ENCODE measurements around the gene CFAP221.

Gene CFAP221

DNA sequence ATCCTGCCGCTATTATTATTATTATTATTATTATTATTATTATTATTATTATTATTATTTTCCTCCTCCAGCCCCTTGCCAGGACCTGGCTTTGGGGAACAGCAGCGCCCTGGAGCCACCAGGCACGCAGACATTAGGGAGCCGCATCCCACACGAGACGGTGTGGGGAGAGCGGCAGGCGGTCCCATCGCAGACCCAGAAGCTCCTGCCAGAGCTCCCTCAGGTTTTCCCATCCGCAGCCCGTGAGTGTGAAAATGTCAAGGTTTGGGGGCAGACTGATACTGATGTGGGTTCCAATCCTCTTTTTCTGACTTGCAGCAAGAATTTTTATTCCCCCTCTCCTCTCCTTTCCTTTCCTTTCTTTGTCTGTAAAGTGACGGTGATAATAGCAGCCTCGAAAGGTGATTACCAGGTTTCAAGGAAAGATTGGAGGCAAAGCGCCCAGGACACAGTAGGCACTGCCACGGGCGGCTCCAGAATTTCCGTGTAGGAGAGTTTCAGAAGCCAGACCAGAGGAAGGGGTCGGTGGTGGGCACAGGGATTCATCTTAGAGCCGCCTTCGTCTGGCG, 20.8 kb upstream of the CFAP221 start:
- Mint-ChIP-seq H3K36me3 (ENCODE audit: low read depth) (no peaks in the 10 kb centered on the region), H3K27ac (no peak overlapping the region), H3K27me3 (peaks cover 57% of the 10 kb centered on the region), H3K4me1 (ENCODE audit: low read depth) (no peaks in the 10 kb centered on the region), H3K4me3 (no peak overlapping the region), H3K9me3 (no peaks in the 10 kb centered on the region)

DNA sequence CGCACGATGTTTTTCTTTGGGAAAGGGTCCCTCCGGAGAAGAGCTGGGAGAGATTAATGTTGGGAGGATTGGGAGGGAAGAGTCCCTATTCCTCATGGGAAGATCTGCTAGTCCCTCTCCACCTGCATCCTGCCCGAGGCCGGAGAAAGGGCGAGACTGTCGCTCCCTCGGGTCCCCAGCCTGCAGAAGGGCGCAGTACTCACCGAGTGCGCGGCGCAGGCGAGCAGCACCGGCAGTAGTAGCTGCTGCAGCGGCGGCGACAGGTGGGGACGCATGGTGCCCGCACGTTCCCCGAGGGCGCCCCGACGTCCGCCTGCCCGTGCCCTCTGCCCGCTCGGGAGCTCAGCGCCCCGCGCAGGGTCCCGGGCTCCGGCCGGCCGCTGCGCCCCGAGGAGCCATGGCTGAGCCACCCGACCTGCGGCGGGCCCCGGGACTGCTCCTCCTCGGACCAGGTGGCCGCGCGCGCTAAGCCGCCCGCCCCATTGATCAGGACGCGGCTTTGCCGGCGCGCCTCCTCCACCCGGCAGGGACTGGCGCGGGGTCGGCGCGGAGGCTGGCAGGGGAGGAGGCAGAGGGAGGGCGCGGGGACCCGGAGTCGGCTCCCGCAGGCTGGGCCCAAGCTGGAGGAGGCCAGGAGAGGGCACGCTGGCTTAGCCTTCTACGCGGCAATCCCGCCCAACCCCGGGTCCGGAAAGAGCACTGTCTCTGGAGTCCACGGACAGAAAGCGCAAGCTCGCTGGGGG, 20.1 kb upstream of the CFAP221 start, which contains the start of gene SCTR:
SCTR (minus strand) TSS at position 532 of the 743 bp plus-strand sequence; CDS start at position 275, 257 bp downstream.
- H3K9me3 Mint-ChIP-seq, result no peaks in the 10 kb centered on the region
- no peak within 1 kb of the TSS for H3K27ac Mint-ChIP-seq
- peaks cover 63% of the 10 kb centered on the region for H3K27me3 Mint-ChIP-seq
- H3K4me1 Mint-ChIP-seq (ENCODE audit: low read depth), result no peaks in the 10 kb centered on the region
- no peaks in the 10 kb centered on the region for H3K36me3 Mint-ChIP-seq (ENCODE audit: low read depth)
- H3K4me3 Mint-ChIP-seq, result no peak within 1 kb of the TSS

DNA sequence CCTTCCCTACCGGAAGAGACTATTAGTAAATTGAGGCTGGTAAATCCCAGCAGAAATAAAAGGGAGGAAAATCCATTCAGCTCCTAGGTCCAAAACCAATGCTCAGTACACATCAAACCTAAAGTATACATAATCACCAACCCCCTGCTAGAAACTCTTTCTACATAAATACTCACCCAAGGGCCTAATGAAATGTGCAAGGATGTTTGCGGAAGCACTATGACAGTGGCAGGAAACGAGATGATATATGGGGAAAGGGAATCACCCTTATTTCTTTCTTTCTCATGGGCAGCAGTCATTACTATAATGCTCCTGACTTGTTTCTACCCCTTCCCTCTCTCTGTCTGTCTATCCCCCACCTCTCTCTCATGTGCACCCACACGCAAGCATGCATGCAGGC, 18.6 kb upstream of the CFAP221 start:
- Mint-ChIP-seq H3K4me3 (no peak overlapping the region), H3K4me1 (ENCODE audit: low read depth) (no peaks in the 10 kb centered on the region), H3K27me3 (peaks cover 63% of the 10 kb centered on the region)

DNA sequence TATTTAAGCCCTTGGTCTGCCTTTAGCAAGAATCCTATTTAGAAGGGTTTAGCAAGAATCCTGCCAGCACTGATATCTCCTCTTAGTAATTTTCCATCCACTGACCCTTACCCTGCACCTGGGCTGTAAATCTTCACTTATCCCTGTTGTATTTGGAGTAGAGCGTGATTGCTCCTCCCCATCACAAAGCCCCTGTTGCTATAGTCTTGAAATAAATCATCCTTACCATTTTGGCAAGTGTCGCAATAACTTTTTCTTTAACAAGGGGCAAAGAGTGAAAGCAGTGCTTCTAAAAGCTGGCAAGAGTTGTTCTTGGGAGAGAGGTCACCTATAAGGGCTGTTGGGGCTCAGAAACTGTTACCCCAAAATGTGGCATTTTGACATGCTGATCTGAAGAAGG, 16.2 kb upstream of the CFAP221 start:
- H3K4me3 Mint-ChIP-seq, result no peak overlapping the region
- H3K36me3 Mint-ChIP-seq (ENCODE audit: low read depth), result no peaks in the 10 kb centered on the region
- H3K27me3 Mint-ChIP-seq, result peaks cover 49% of the 10 kb centered on the region
- H3K27ac Mint-ChIP-seq, result no peak overlapping the region
- H3K4me1 Mint-ChIP-seq (ENCODE audit: low read depth), result no peaks in the 10 kb centered on the region
- peaks cover 13% of the 10 kb centered on the region for H3K9me3 Mint-ChIP-seq

More for the DNA sequence above, 18.6 kb upstream of the CFAP221 start:
- no peak overlapping the region for H3K27ac Mint-ChIP-seq
- H3K36me3 Mint-ChIP-seq (ENCODE audit: low read depth), result no peaks in the 10 kb centered on the region
- H3K9me3 Mint-ChIP-seq, result no peaks in the 10 kb centered on the region

DNA sequence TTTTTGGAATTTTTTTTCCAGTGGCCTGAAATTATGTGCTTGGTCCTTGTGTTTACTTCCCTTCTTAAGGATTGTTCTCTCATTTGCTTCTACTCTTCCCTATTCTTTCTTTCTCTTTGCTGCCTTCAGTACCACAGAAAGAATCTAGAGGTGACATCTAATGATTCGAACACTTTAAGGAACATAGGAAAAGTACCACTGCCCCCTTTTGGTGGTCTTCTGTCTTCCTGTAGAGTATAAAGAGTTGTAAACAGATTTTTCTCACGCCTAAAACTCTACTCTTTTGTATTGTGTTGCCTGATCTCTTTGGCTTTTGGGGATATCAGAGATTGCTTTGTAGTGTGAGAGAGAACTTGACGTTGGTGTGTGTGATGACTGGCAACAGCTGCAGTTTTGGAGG, 13.0 kb upstream of the CFAP221 start:
- H3K27me3 Mint-ChIP-seq, result peaks cover 25% of the 10 kb centered on the region
- peaks cover 17% of the 10 kb centered on the region for H3K9me3 Mint-ChIP-seq
- no peaks in the 10 kb centered on the region for H3K36me3 Mint-ChIP-seq (ENCODE audit: low read depth)

DNA sequence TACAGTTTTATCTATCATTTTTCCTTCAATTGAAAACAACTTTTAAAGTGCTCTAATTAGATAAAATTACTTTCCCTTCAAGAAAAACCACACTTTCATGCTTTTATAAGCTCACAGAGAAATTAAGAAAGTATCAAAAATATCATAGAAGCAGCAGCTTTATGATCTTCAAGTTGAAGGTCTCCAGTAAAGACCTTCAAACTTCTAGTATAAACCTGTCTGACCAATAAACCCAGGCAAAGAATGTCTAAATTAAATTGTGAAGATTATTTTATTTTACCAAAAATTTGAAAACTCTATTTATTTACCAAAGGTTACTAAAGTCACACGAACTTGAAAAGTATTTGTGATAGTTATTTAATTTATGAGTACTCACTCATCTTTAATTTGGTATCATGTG, 10.7 kb upstream of the CFAP221 start:
- H3K4me1 Mint-ChIP-seq (ENCODE audit: low read depth), result no peaks in the 10 kb centered on the region
- H3K27me3 Mint-ChIP-seq, result peaks cover 15% of the 10 kb centered on the region
- no peak overlapping the region for H3K4me3 Mint-ChIP-seq
- H3K27ac Mint-ChIP-seq, result no peak overlapping the region
- H3K9me3 Mint-ChIP-seq, result peaks cover 17% of the 10 kb centered on the region
- H3K36me3 Mint-ChIP-seq (ENCODE audit: low read depth), result no peaks in the 10 kb centered on the region

More for the DNA sequence above, 13.0 kb upstream of the CFAP221 start:
- Mint-ChIP-seq H3K4me1 (ENCODE audit: low read depth) (no peaks in the 10 kb centered on the region), H3K4me3 (no peak overlapping the region), H3K27ac (no peak overlapping the region)

DNA sequence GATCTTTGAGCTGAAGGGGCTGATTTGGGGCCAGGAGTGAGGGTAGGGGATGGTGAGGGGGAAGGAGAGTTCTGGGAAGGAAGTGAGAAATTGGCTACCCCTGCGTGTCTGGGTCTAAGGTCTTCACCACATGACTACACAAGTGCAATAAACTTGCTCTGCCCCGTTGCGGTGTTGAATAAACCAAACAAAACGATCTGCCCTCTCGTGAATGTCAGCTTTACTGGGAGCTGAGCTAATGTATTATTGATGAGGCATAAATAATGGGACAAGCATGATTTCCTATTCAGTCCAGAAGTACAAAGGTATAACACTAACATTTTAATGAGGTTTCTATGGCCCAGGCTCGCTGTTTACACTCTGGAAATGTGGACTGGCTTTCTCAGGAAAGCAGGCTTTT, 8.0 kb upstream of the CFAP221 start:
- Mint-ChIP-seq H3K9me3 (peaks cover 16% of the 10 kb centered on the region), H3K27me3 (peaks cover 9% of the 10 kb centered on the region), H3K27ac (no peak overlapping the region), H3K4me3 (no peak overlapping the region), H3K36me3 (ENCODE audit: low read depth) (no peaks in the 10 kb centered on the region), H3K4me1 (ENCODE audit: low read depth) (no peaks in the 10 kb centered on the region)

DNA sequence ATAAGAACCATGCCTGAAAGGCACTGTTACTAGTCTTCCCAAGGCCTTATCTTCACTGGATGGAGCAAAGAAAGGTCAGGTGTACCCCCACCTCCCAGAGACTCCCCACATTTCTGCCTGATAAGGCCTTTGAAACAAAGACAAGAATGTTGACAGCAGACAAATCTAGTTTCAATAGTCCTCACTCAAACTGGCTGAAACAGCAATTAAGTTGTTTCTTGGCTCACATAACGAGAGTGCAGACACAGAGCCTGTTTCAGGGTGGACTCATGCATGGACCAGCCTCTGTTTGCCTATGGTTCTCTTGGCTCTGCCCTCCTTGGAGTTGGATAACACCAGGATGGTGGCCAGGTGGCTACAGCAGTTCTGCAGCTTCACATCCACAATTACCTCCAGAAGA, 7.5 kb upstream of the CFAP221 start:
- H3K4me1 Mint-ChIP-seq (ENCODE audit: low read depth), result no peaks in the 10 kb centered on the region
- peaks cover 12% of the 10 kb centered on the region for H3K9me3 Mint-ChIP-seq
- H3K27ac Mint-ChIP-seq, result no peak overlapping the region
- no peak overlapping the region for H3K4me3 Mint-ChIP-seq
- H3K36me3 Mint-ChIP-seq (ENCODE audit: low read depth), result no peaks in the 10 kb centered on the region
- peaks cover 14% of the 10 kb centered on the region for H3K27me3 Mint-ChIP-seq

DNA sequence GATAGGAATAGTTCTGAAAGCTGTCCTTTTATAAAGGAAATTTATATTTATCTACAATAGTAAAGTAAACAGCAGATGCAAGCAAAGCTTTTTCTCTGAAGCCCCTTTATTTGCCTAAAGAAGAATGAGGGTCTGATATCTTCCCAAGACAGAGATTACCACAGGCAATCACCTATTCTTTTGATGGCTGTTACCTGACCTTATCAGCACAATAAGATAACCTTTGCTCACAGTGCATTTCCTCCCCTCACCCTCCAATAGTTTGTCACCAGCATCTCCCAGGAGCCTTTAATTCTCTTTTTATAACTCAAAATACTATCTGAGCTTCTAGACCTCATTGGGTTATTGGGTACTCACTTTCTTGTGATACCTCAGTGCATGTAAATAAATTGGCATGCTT, 6.5 kb upstream of the CFAP221 start:
- Mint-ChIP-seq H3K9me3 (peaks cover 4% of the 10 kb centered on the region), H3K27ac (no peak overlapping the region), H3K4me3 (no peak overlapping the region), H3K27me3 (peaks cover 23% of the 10 kb centered on the region), H3K36me3 (ENCODE audit: low read depth) (no peaks in the 10 kb centered on the region), H3K4me1 (ENCODE audit: low read depth) (no peaks in the 10 kb centered on the region)

DNA sequence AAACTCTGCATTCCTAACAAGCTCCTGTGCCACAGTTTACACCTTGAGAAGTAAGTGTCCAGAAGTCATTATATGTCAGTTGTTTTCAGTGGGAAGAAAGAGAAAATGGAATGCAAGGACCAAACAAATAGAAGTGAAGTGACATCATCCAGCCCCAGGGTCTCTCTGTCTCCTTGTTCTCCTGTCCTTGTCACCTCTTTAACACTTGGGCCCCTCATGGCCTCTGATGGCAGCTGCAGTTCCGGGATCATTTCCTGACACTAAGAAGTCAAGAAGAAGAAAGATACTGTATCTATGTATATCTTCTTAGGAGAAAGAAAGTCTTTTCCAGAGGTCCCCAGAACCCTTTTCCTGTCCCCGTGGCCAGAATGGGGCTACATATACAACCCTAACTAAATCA, 2.8 kb upstream of the CFAP221 start:
- Mint-ChIP-seq H3K27me3 (peaks cover 53% of the 10 kb centered on the region), H3K4me1 (ENCODE audit: low read depth) (peaks cover 4% of the 10 kb centered on the region), H3K27ac (no peak overlapping the region), H3K9me3 (no peaks in the 10 kb centered on the region), H3K36me3 (ENCODE audit: low read depth) (no peaks in the 10 kb centered on the region), H3K4me3 (no peak overlapping the region)

DNA sequence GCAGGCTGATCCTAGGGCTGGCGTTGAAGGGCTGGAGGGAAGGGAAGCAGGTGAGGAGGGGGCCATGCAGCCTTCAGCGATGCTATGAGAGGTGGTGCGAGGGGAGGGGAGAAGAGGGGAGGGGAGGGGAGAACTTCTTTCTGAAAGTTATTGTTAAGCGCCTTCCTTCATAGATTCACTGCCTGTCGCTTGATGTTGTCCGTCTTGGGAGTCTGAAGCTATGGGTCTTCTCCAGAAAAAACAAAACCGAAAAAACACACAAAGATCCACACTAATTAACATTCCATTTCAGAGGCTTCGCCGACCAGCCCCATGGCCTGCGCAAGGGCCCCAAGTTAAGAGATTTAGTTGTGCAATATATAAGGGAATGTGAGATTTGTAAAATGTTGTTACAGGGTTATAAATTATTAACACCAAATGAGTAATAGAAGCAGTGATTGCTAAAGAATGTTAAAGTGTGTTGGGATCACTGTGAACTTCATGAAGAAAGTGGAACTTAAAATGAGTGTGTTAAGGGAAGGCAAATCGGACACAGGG, 758 bp downstream of the CFAP221 start:
- Mint-ChIP-seq H3K27me3 (peaks cover 63% of the 10 kb centered on the region), H3K4me1 (ENCODE audit: low read depth) (peaks cover 4% of the 10 kb centered on the region), H3K27ac (no peak overlapping the region), H3K36me3 (ENCODE audit: low read depth) (no peaks in the 10 kb centered on the region), H3K4me3 (peak overlapping the region; percentile 31), H3K9me3 (no peaks in the 10 kb centered on the region)

DNA sequence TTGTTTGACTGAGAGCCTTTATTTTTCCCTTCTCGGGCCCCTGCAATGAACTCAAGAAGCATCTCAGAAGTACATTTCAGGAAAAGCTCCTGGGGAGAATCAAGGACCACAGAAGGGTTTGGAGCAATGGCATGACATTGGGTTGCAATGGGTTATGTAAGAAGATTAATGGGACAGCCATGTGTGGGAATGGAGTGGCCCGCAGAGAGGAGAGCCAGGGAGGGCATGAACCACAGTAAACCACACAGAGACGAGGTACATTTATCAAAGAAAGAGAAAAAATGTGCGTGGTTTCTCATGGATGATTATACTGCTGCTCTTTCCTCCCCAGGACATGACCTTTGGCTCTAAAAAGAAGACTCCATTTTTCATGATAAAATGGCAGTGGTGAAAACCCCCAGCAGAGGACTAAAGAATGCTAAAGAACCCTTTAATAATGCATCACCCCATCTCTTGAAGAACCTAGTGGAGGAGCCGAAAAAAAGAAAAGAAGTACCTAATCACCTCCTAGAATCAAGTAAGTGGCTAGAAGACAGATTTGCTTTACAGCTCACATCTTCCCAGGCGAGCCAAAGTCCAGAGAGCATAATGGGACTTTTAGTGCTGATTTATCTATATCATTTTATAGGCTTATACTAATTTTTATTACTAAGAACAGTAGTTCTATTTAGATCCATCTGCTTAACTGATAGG, 1.7 kb downstream of the CFAP221 start:
- H3K4me3 Mint-ChIP-seq, result no peak overlapping the region

DNA sequence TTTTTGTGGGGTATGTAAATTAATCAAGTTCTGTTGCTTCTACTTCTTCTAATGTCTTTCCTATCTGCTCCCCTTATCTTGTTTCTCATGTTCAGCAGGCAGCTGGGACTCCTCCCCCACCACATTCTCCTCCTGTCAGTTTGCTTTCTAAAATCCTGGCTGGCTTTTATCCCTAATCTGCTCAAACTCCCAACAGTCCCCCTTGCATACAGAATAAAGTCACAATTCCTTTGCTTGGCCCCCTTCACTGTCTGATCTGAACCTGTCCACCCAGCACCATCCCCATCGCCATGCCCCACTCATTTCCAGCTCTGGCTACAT, 2.2 kb downstream of the CFAP221 start:
- H3K4me1 Mint-ChIP-seq (ENCODE audit: low read depth), result peaks cover 4% of the 10 kb centered on the region
- H3K27me3 Mint-ChIP-seq, result peaks cover 60% of the 10 kb centered on the region
- no peaks in the 10 kb centered on the region for H3K9me3 Mint-ChIP-seq
- H3K36me3 Mint-ChIP-seq (ENCODE audit: low read depth), result no peaks in the 10 kb centered on the region
- no peak overlapping the region for H3K4me3 Mint-ChIP-seq
- H3K27ac Mint-ChIP-seq, result no peak overlapping the region

More for the DNA sequence above, 1.7 kb downstream of the CFAP221 start:
- peaks cover 4% of the 10 kb centered on the region for H3K4me1 Mint-ChIP-seq (ENCODE audit: low read depth)
- H3K9me3 Mint-ChIP-seq, result no peaks in the 10 kb centered on the region
- H3K27ac Mint-ChIP-seq, result no peak overlapping the region
- H3K27me3 Mint-ChIP-seq, result peaks cover 62% of the 10 kb centered on the region
- H3K36me3 Mint-ChIP-seq (ENCODE audit: low read depth), result no peaks in the 10 kb centered on the region

DNA sequence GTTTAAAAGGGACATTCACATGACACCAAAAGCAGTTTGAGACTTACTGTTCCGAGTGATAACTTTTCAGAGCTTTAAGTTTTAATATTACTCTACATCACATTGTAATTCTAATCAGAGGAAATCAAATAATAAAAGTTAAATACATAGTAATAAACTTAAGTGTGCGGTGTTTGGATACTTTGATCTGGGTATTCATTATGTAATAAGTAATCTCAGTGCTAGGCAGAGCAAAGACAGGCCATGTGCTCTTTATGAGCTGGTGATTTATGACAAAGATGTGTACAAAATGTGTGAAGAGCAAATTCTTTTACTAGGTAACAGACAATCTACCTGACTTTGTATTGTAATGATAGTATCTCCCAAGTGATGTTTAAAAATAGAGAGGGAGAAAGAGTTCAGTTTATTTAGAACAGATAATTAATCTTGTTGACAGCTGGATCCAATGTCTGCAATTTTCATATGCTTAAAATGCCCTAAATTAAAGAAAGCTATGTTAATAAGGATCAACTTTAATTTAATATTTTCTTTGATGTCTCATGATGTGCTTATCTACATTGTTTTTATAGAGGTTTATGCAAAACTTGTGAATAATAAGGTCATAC, 4.4 kb downstream of the CFAP221 start:
- Mint-ChIP-seq H3K4me3 (no peak overlapping the region), H3K36me3 (ENCODE audit: low read depth) (no peaks in the 10 kb centered on the region), H3K27ac (no peak overlapping the region)

DNA sequence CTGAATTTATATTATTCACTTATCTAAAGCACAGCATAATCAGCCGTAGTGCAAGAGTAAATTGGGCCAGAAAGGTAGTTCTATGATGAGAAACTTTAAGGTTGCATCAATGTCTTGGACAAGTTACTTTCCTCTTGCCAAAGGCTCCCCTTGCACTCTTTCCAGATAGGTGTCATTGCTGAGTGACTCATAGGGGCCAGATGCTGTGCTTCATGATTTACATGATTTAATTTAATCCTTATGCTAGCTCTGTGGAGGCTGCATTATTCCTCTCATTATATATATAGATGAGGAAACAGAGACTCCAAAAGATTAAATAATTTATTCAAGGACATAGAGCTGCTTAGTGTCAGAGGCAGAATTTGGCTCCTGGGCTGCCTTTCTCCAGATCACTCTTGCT, 5.0 kb downstream of the CFAP221 start:
- Mint-ChIP-seq H3K36me3 (ENCODE audit: low read depth) (no peaks in the 10 kb centered on the region), H3K27me3 (peaks cover 45% of the 10 kb centered on the region), H3K9me3 (no peaks in the 10 kb centered on the region), H3K4me3 (no peak overlapping the region), H3K27ac (no peak overlapping the region), H3K4me1 (ENCODE audit: low read depth) (no peaks in the 10 kb centered on the region)

More for the DNA sequence above, 4.4 kb downstream of the CFAP221 start:
- no peaks in the 10 kb centered on the region for H3K9me3 Mint-ChIP-seq
- peaks cover 4% of the 10 kb centered on the region for H3K4me1 Mint-ChIP-seq (ENCODE audit: low read depth)
- H3K27me3 Mint-ChIP-seq, result peaks cover 47% of the 10 kb centered on the region
